BJ (cell line): Measurements from ENCODE around the gene HSPB2. TPM values are rescaled to one million over a fixed set of nuclear protein-coding genes. Genes with fewer than 3 reads are reported as not detected.

Source experiments
- CTCF ChIA-PET: fragments of 350-600 bp; formaldehyde crosslinking; extraction: SDS; loops from one replicate; lab custom pipeline; 2021; ENCODE audit warnings: antibody characterized with exemption, inconsistent platforms; lab: Yijun Ruan, JAX
- POLR2A ChIA-PET: fragments of 300-600 bp; sonication (Branson Sonifier 250); formaldehyde crosslinking; extraction: SDS; loops from one replicate; lab custom pipeline; 2021; ENCODE audit warnings: antibody characterized with exemption; lab: Charles Lee
- DNase-seq: peaks from one replicate; pipeline ENCODE4 v3.0.0-alpha.2; 2011; ENCODE audit warnings: low read depth
- H3K27me3 ChIP-seq: 2 replicates; pipeline ENCODE4 v1.6.0; 2011; ENCODE audit warnings: low read length; ENCODE audit not compliant: control insufficient read depth, insufficient read depth
- H3K36me3 ChIP-seq: 2 replicates; pipeline ENCODE4 v1.5.1; 2011; ENCODE audit warnings: low read length; ENCODE audit not compliant: control insufficient read depth, insufficient read depth
- H3K4me3 ChIP-seq: 2 replicates; pipeline ENCODE4 v1.5.1; 2011; ENCODE audit warnings: low read depth, mild to moderate bottlenecking, control low read depth, low read length
- CTCF ChIP-seq: IDR thresholded peaks from 2 replicates; pipeline ENCODE4 v1.5.1; 2011; ENCODE audit warnings: low read depth, mild to moderate bottlenecking, control low read depth, inconsistent platforms, low read length, moderate library complexity; ENCODE audit not compliant: insufficient read depth
- polyA plus RNA-seq: library from polyadenylated mRNA; depleted of rRNA; stranded (reverse); fragments of >200 nt; gene quantifications from 2 replicates; pipeline ENCODE4 v1.2.3, GENCODE V29; 2011

Gene HSPB2
- polyA plus RNA-seq, 1 experiment: 4.0 TPM

DNA sequence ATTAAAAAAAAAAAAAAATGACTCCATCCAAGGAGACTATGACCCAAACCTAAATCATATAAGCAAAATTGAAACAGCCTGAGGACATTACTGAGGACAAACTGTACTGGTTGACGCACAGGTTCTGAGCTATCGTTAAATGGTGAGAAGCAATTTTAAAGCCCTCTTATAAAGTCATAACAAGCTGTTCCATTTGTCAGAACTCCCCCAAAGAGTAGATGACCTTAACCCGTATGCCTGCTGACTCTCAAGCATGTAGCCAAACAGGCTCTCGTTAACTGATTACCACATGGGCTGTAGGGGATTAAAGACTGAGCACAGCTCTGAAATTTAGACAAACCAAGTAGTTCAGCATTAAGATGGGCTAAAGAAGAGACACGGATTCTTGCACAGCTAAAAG is 3.2 kb upstream of the HSPB2 start:
- no peaks in the 10 kb centered on the region for H3K27me3 ChIP-seq
- CTCF ChIA-PET: interaction anchor here (1.4 kb wide), 1 partner anchor 8 kb away, joined by 4 read pairs; no protein-coding TSS in a partner anchor
- H3K4me3 ChIP-seq: no peak overlapping the region
- POLR2A ChIA-PET: interaction anchor here (0.6 kb wide), 1 partner anchor 27 kb away, joined by 4 read pairs; no protein-coding TSS in a partner anchor
- peaks cover 1% of the 10 kb centered on the region; the same call in 1 of the 2 replicates for H3K36me3 ChIP-seq
- no peak for TF ChIP-seq CTCF
- no peak for DNase-seq

DNA sequence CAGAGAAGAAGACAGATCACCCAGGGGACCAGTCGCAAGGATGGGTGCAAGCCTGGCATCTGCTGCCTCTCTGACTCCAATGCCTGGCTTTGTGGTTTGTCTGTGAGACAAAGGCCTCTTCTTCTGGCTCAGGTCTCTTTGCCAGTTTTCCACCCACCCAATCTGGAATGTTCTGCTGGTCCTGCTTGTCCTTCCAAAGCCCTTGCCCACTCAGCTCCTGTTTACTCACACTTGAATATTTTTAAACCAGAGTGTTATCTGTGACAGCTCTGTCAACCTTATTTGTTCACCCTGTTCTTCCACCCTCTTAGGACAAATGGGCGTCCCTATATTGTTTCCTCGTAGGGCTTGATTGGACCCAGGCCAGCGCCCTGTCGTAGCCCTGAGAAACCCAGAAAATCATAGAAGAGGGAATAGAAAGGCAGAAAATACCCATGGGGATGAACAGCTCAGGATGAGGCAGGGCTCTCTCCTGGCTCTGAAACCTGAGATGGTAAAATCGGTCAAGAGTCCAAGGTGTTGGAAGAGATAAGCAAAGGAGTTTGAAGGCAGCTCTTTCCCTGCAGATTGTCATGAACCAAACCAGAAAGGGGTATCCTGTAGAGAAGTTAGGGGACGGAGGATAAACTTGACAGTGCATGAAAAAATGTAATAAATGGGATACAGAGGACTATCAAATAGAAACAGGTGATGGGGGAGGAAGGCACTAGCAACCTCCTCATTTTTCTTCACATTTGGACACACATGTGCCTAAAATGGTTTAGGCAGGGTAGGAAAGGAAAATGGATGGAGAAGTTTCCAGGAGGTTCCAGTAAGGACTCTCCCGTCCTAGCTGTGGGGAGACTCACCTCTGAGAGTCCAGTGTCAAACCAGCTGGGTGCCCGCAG is 1.6 kb upstream of the HSPB2 start:
- peaks cover 1% of the 10 kb centered on the region; the same call in 1 of the 2 replicates for H3K36me3 ChIP-seq
- DNase-seq: no peak
- TF ChIP-seq CTCF: no peak
- POLR2A ChIA-PET: no interaction called here
- CTCF ChIA-PET: interaction anchor here (0.8 to 2.2 kb wide), 8 partner anchors 9 to 71 kb away, joined by 3 to 8 read pairs (median 3); no protein-coding TSS in a partner anchor
- 0 out of 2 replicates have a peak overlapping the region, but pooled peaks have one; percentile 0 for H3K4me3 ChIP-seq
- no peaks in the 10 kb centered on the region for H3K27me3 ChIP-seq

DNA sequence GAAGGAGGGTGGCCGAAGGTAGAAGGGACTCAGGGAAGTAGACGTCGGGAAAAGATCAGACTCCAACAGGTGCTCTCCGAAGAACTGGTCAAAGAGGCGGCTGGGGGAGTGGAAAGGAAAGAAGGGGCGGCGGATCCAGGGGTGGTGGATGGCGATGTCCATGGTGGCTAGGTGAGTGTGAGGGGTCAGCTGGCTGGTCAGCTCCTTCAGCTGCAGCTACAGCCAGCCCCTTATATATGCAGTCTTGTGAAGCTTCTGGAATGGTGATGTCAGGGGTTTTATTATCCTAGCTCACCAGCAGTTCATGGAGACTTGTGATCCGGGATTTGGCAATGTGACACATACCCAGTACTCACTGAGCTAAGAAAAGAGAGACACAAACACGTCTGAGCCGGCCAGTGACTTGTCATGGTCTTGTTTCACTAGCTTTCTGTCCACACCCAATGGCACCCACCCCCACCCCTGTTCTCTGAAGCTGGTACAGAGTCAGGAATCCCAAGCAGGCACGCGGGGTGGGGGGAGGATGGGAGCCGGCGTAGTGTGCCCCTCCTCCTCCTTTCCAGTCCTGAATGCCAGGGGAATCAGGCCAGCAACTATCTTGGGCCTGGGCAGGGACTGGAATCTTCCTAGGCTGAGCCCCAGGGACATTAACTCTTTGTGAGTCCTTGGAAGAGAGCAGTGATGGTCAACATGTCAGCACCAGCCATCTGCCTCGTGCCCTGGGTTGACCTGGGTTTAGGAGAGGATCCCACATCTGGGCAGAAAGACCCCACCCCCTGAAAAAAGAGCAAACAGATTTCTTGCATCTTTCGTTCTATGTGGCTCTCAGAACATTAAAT is 752 bp upstream of the HSPB2 start, which contains the start of gene CRYAB:
TSS of gene CRYAB (minus strand) at position 208 of the 839 bp plus-strand sequence. CDS start at position 162, 46 bp downstream.
- Histone ChIP-seq H3K4me3 (peak within 1 kb of the TSS; percentile 46), H3K27me3 (no peaks in the 10 kb centered on the region), H3K36me3 (peaks cover 1% of the 10 kb centered on the region; the same call in 1 of the 2 replicates)
- ChIA-PET CTCF (interaction anchor here (0.8 to 2.2 kb wide), 5 partner anchors 10 to 70 kb away, joined by 3 to 8 read pairs (median 3); no protein-coding TSS in a partner anchor), POLR2A (no interaction called here)
- peak; percentile 96 for DNase-seq
- TF ChIP-seq CTCF: no peak

DNA sequence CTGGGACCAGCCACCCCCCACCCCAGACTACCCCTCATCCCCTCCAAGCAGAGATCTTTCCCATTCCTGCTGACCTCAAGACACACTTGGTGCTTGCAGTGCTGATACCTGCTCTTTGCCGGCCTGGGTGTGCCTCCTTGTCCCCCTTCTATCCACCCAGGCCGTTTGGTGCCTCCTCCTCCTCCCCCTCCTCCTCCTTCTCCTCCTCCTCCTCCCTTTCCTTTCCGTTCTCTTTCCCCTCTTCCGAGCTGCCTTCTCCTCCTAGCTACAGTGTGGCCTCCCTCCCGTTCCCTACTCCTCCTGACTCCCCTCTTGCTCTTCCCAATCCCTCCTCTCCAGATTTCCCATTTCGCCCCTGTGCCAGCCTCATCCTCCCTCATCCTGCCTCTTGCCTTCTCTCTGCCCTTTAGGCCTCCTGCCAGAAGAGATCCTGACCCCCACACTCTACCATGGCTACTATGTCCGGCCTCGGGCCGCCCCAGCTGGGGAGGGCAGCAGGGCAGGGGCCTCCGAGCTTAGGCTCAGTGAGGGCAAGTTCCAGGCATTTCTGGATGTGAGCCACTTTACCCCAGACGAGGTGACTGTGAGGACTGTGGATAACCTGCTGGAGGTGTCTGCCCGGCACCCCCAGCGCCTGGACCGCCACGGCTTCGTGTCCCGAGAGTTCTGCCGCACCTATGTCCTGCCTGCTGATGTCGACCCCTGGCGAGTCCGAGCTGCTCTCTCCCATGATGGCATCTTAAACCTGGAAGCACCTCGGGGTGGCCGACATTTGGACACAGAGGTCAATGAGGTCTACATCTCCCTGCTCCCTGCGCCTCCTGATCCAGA is 712 bp downstream of the HSPB2 start:
- POLR2A ChIA-PET: interaction anchor here (0.6 to 0.7 kb wide), 3 partner anchors 13 to 172 kb away, joined by 3 to 4 read pairs (median 3); no protein-coding TSS in a partner anchor
- CTCF ChIA-PET: interaction anchor here (0.7 to 1.2 kb wide), 4 partner anchors 11 to 56 kb away, joined by 3 to 7 read pairs (median 4); no protein-coding TSS in a partner anchor
- DNase-seq: no peak
- Histone ChIP-seq H3K4me3 (peak overlapping the region; percentile 46), H3K36me3 (peaks cover 1% of the 10 kb centered on the region; the same call in 1 of the 2 replicates), H3K27me3 (no peaks in the 10 kb centered on the region)
- TF ChIP-seq CTCF: no peak
